Panc1 (cell line): Measurements from ENCODE around the gene IL7R. TPM values are rescaled to one million over a fixed set of nuclear protein-coding genes. Genes with fewer than 3 reads are reported as not detected.

ENCODE experiments used
- ATAC-seq: fragments of 200-7000 bp; cut with Tn5 transposase; 2 replicates; pipeline ENCODE4 v1.9.1; 2020; ENCODE audit warnings: mild to moderate bottlenecking, moderate library complexity
- BruUV-seq: library from RNA; stranded (reverse); fragments of 400-500 nt; replicated peaks from 2 replicates; lab custom pipeline; 2021; lab: Mats Ljungman, UMichigan
- CTCF ChIA-PET: fragments of 300-600 bp; sonication (Branson Sonifier 250); formaldehyde crosslinking; loops from one replicate; lab custom pipeline; 2022; ENCODE audit warnings: antibody characterized with exemption; lab: Charles Lee
- POLR2A ChIA-PET: fragments of 300-600 bp; sonication (Branson Sonifier 250); formaldehyde crosslinking; loops from one replicate; lab custom pipeline; 2022; ENCODE audit warnings: antibody characterized with exemption; lab: Charles Lee
- DNase-seq: peaks from one replicate; pipeline ENCODE4 v3.0.0-alpha.2; 2010; ENCODE audit warnings: low read depth, low spot score
- H3K27ac ChIP-seq: 2 replicates; pipeline ENCODE4 v1.5.1; 2011; ENCODE audit warnings: mild to moderate bottlenecking, low read length, inconsistent platforms
- H3K27me3 ChIP-seq: fragments of 200-500 bp; sonication (Bioruptor generic); 2 replicates; pipeline ENCODE4 v1.6.0; 2014; ENCODE audit warnings: low read length, inconsistent platforms; ENCODE audit not compliant: control insufficient read depth, insufficient read depth
- H3K36me3 ChIP-seq: fragments of 200-500 bp; sonication (Bioruptor generic); 2 replicates; pipeline ENCODE4 v1.5.1; 2014; ENCODE audit warnings: inconsistent platforms, mild to moderate bottlenecking, low read length, moderate library complexity; ENCODE audit not compliant: control insufficient read depth, insufficient read depth
- H3K4me1 ChIP-seq: 2 replicates; pipeline ENCODE4 v1.5.1; 2011; ENCODE audit warnings: inconsistent platforms, mild to moderate bottlenecking, low read length, moderate library complexity; ENCODE audit not compliant: control insufficient read depth, insufficient read depth
- H3K4me3 ChIP-seq, 2 experiments: 2 replicates each; pipeline ENCODE4 v1.5.1; 2011 to 2012; ENCODE audit warnings: low read depth in 2 of 2, low read length in 2 of 2, mild to moderate bottlenecking in 2 of 2, inconsistent platforms in 1 of 2, moderate library complexity in 1 of 2
- H3K9me3 ChIP-seq: fragments of 200-500 bp; sonication (Bioruptor generic); 2 replicates; pipeline ENCODE4 v1.5.1; 2014; ENCODE audit warnings: low read depth, mild to moderate bottlenecking, inconsistent platforms, low read length, moderate library complexity; ENCODE audit not compliant: control insufficient read depth, insufficient read depth
- CTCF ChIP-seq: fragments of 450-650 bp; IDR thresholded peaks from 2 replicates; pipeline ENCODE4 v1.5.1; 2017; ENCODE audit warnings: mild to moderate bottlenecking
- POLR2AphosphoS5 ChIP-seq: IDR thresholded peaks from 2 replicates; pipeline ENCODE4 v1.6.1; 2012; ENCODE audit warnings: mild to moderate bottlenecking, low read depth, low read length, moderate library complexity
- REST ChIP-seq, 2 experiments: IDR thresholded peaks; 2 replicates each; pipeline ENCODE4 v1.6.1; 2011 to 2012; ENCODE audit warnings: low read depth in 2 of 2, control low read depth in 1 of 2, low read length in 1 of 2, mild to moderate bottlenecking in 1 of 2, moderate library complexity in 1 of 2; ENCODE audit not compliant: insufficient read depth in 1 of 2
- SIN3A ChIP-seq: IDR thresholded peaks from 2 replicates; pipeline ENCODE4 v1.6.1; 2012; ENCODE audit warnings: low read depth, mild to moderate bottlenecking, low read length, moderate library complexity, borderline replicate concordance; ENCODE audit not compliant: insufficient read depth
- TCF7L2 ChIP-seq: IDR thresholded peaks from 2 replicates; pipeline ENCODE4 v1.6.1; 2011; ENCODE audit warnings: mild to moderate bottlenecking, low read depth, low read length, inconsistent platforms
- in situ Hi-C: cut with HindIII; loops from 2 replicates; pipeline ENCODE4 v1.10.0; 2016; ENCODE audit warnings: low sequenced_read_pairs, low pct_unique_long_range_greater_than_20kb
- intact Hi-C: fragments of 100-400 bp; cut with micrococcal nuclease; formaldehyde crosslinking; loops from one replicate; pipeline ENCODE4 v1.10.0; 2022; ENCODE audit not compliant: unreplicated experiment
- total RNA-seq: library from RNA; stranded (reverse); gene quantifications from one replicate; pipeline ENCODE4 v1.2.1, GENCODE V29; 2021; ENCODE audit not compliant: unreplicated experiment

IL7R gene
- total RNA-seq, 1 experiment from 2014 or later, result 0.90 TPM

- no peak overlapping the region for H3K4me3 ChIP-seq
- H3K4me1 ChIP-seq, result no peaks in the 10 kb centered on the region
- in situ Hi-C loops, result no loop called here
- H3K9me3 ChIP-seq, result no peaks in the 10 kb centered on the region
- H3K27ac ChIP-seq, result no peak overlapping the region
- no TSS peak for BruUV-seq
- intact Hi-C loops, result no loop called here
- DNase-seq (no peak), ATAC-seq (no peak)
- H3K27me3 ChIP-seq, result no peaks in the 10 kb centered on the region
- TF ChIP-seq CTCF (no peak), SIN3A (no peak), POLR2AphosphoS5 (no peak), TCF7L2 (no peak), REST (IDR thresholded peaks at IDR 0.05; ENCODE audit: insufficient read depth in 1 of 2, low read depth in 2 of 2, low read length in 1 of 2) (no peak)
- ChIA-PET POLR2A (no interaction called here), CTCF (no interaction called here)
- H3K36me3 ChIP-seq, result no peaks in the 10 kb centered on the region
Observed at GRCh38 chr5:35862126-35862525, 5.4 kb downstream of the IL7R start.

GRCh38 chr5:35863159-35863558 is 6.5 kb downstream of the IL7R start:
- ChIA-PET CTCF (no interaction called here), POLR2A (no interaction called here)
- Histone ChIP-seq H3K27me3 (no peaks in the 10 kb centered on the region), H3K4me1 (no peaks in the 10 kb centered on the region), H3K27ac (no peak overlapping the region), H3K36me3 (no peaks in the 10 kb centered on the region), H3K4me3 (no peak overlapping the region), H3K9me3 (no peaks in the 10 kb centered on the region)
- in situ Hi-C loops, result no loop called here
- BruUV-seq, result no TSS peak
- DNase-seq (no peak), ATAC-seq (no peak)
- intact Hi-C loops, result no loop called here
- TF ChIP-seq REST (IDR thresholded peaks at IDR 0.05; ENCODE audit: insufficient read depth in 1 of 2, low read depth in 2 of 2, low read length in 1 of 2) (no peak), SIN3A (no peak), TCF7L2 (no peak), CTCF (no peak), POLR2AphosphoS5 (no peak)
